ENCODE results near the gene PTPRN2.
"Not testable (repeated sequence)": the region's sequence is repeated elsewhere in the genome, so short reads cannot be mapped to it uniquely, and the experiment has no call there.

The PTPRN2 gene

DNA sequence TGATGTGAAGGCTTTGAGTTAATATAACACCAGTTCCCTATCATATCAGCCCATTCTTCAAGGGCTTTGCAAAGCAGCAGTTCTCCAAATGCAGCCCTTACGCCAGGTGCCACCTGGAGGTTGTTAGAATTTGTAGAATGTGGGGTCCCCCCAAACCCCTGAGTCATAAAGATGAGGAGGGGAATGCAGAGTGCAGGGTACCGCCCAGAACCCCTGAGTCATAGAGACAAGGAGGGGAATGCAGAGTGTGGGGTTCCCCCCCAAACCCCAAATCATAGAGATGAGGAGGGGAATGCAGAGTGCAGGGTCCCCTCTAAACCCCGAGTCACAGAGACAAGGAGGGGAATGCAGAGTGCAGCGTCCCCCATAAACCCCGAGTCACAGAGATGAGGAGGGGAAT, 605.8 kb downstream of the PTPRN2 start:
- no peak overlapping the region for H3K4me2 ChIP-seq (ENCODE audit: low read length)
- no peaks in the 10 kb centered on the region for H3K36me3 ChIP-seq (ENCODE audit: insufficient read depth, low read length)
- H3K9me3 ChIP-seq (replicated peaks; ENCODE audit: low read length), result peaks cover 3% of the 10 kb centered on the region
- no peaks in the 10 kb centered on the region for H3K27me3 ChIP-seq (ENCODE audit: control insufficient read depth, insufficient read depth, low read length)
- H3K4me1 ChIP-seq (ENCODE audit: control insufficient read depth, insufficient read depth, low read length), result no peaks in the 10 kb centered on the region
- no peak overlapping the region for H3K9ac ChIP-seq (ENCODE audit: low read depth, low read length)
- no peak overlapping the region for H3K4me3 ChIP-seq (ENCODE audit: low read length)

GRCh38 chr7:157980774-157981173, 606.8 kb downstream of the PTPRN2 start:
- no peak overlapping the region for H3K4me3 ChIP-seq (ENCODE audit: low read length)
- H3K27me3 ChIP-seq (ENCODE audit: control insufficient read depth, insufficient read depth, low read length), result no peaks in the 10 kb centered on the region
- no peaks in the 10 kb centered on the region for H3K4me1 ChIP-seq (ENCODE audit: control insufficient read depth, insufficient read depth, low read length)
- no peak overlapping the region for H3K4me2 ChIP-seq (ENCODE audit: low read length)
- H3K36me3 ChIP-seq (ENCODE audit: insufficient read depth, low read length), result no peaks in the 10 kb centered on the region
- H3K9ac ChIP-seq (ENCODE audit: low read depth, low read length), result no peak overlapping the region
- H3K9me3 ChIP-seq (replicated peaks; ENCODE audit: low read length), result no peaks in the 10 kb centered on the region

GRCh38 chr7:157980341-157980731, 607.3 kb downstream of the PTPRN2 start:
- not testable (repeated sequence) for H3K36me3 ChIP-seq (ENCODE audit: insufficient read depth, low read length); H3K9me3 ChIP-seq (replicated peaks; ENCODE audit: low read length); H3K9ac ChIP-seq (ENCODE audit: low read depth, low read length); H3K4me3 ChIP-seq (ENCODE audit: low read length); H3K27me3 ChIP-seq (ENCODE audit: control insufficient read depth, insufficient read depth, low read length); H3K4me2 ChIP-seq (ENCODE audit: low read length); H3K4me1 ChIP-seq (ENCODE audit: control insufficient read depth, insufficient read depth, low read length)

DNA sequence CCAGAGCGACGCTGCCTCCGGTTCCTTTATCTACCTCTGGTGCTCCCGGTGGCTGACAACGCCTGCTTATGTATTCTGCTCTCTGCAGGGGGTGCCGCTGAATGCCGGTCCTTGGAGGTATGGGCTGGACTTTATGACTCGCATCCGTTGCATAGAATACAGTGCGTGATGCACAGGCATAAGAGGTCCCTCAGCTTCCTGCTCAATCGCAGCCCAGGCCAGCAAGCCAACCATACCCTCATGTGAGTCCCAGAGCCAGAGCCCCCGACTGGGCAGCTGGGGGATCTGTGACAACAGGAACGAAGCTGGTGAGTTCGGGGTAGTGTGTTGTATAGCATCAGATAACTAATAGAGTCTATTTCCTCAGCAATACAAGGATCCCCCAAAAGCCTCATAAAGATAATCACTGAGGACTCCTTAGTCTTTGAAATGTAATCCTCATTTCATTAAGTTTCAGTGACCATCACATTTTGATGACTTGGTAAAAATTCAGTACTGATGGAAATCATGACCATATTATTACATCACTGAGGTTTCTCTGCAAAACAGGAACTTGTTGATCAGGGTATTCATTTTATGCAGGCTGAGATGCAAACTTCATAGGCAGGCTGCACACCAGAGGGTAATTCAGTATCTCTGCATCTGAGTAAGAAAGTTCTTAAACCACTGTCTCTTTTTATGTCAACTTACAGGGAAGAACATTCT, 607.8 kb downstream of the PTPRN2 start:
- H3K27me3 ChIP-seq (ENCODE audit: control insufficient read depth, insufficient read depth, low read length), result no peaks in the 10 kb centered on the region
- no peak overlapping the region for H3K4me2 ChIP-seq (ENCODE audit: low read length)
- no peaks in the 10 kb centered on the region for H3K9me3 ChIP-seq (replicated peaks; ENCODE audit: low read length)
- no peaks in the 10 kb centered on the region for H3K36me3 ChIP-seq (ENCODE audit: insufficient read depth, low read length)
- no peak overlapping the region for H3K4me3 ChIP-seq (ENCODE audit: low read length)
- H3K9ac ChIP-seq (ENCODE audit: low read depth, low read length), result no peak overlapping the region
- H3K4me1 ChIP-seq (ENCODE audit: control insufficient read depth, insufficient read depth, low read length), result no peaks in the 10 kb centered on the region

DNA sequence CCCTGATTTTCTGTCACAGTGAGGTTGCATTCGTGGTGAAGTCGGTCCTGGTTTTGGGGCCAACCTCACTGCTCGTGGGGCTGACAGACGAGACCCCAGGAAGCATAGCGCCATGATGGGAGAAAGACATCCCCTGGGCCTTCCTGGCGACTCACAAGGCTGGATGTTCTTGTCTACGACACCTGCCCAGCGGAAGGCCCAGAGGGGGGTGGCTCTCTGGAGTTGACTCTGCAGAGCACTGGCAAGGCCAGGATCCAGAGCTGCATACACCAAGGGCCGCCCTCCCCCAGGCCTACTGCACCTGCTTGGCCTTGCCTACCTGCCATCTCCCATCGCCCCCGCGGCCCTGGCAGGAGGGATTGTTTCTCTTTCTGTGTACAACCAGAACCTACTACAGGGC, 608.9 kb downstream of the PTPRN2 start:
- H3K4me2 ChIP-seq (ENCODE audit: low read length), result no peak overlapping the region
- no peaks in the 10 kb centered on the region for H3K27me3 ChIP-seq (ENCODE audit: control insufficient read depth, insufficient read depth, low read length)
- H3K4me1 ChIP-seq (ENCODE audit: control insufficient read depth, insufficient read depth, low read length), result no peaks in the 10 kb centered on the region
- H3K36me3 ChIP-seq (ENCODE audit: insufficient read depth, low read length), result no peaks in the 10 kb centered on the region
- H3K4me3 ChIP-seq (ENCODE audit: low read length), result no peak overlapping the region
- H3K9ac ChIP-seq (ENCODE audit: low read depth, low read length), result no peak overlapping the region
- H3K9me3 ChIP-seq (replicated peaks; ENCODE audit: low read length), result peaks cover 4% of the 10 kb centered on the region

DNA sequence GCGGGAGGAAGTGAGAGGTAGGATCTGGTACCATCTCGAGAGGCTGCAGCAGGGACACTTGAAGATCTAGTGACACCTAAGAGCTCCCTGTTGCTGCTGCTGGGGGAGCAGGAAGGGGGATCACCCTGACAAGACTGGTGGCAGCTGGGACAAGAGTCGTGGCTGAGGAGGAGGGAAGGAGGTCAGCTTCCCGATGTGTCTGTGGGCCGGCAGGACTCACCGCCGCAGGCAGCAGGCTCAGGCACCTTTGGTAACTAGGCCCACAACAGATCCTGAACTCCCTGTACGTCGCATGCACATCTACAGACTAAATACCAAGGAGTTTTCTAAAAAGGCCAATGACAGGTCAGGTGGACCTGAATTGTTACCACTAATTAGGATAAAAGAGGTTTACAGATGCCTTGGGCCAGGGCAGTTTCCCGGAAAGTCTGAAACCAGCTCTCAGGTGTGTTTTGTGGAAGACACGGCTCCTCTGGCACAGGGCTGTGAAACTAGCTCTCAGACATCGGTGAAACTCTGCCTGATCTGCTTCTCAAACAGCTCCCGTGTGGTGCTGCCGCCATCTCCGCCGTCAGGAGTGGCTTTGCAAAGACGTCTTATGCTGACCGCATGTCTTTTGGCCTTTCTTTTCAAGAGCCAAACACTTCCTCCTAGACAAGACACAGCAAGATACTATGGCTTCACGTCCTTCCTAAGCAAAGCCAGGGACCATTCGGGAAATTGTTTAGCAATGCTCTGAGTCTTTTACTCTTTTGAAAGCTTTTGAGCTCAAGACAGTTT, 609.7 kb downstream of the PTPRN2 start:
- H3K4me1 ChIP-seq (ENCODE audit: control insufficient read depth, insufficient read depth, low read length), result no peaks in the 10 kb centered on the region
- no peak overlapping the region for H3K4me2 ChIP-seq (ENCODE audit: low read length)
- H3K4me3 ChIP-seq (ENCODE audit: low read length), result no peak overlapping the region
- no peaks in the 10 kb centered on the region for H3K36me3 ChIP-seq (ENCODE audit: insufficient read depth, low read length)
- no peaks in the 10 kb centered on the region for H3K27me3 ChIP-seq (ENCODE audit: control insufficient read depth, insufficient read depth, low read length)
- peaks cover 4% of the 10 kb centered on the region for H3K9me3 ChIP-seq (replicated peaks; ENCODE audit: low read length)
- no peak overlapping the region for H3K9ac ChIP-seq (ENCODE audit: low read depth, low read length)

DNA sequence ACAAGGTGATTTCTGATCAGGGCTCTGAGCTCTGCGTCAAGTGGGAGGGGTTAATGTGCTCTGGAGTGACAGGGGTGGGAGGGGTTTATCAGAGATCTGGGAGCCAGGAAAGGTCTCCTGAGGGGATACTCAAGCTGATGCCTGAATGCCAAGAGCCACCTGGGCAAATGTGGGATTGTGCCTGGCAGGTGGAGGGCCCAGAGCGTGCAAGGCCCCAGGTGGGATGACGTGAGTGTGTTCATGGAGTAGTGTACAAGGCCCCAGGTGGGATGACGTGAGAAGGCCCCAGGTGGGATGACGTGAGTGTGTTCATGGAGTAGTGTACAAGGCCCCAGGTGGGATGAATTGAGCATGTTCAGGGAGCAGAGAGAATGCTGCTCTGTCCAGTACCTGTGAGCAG, 610.3 kb downstream of the PTPRN2 start:
- H3K36me3 ChIP-seq (ENCODE audit: insufficient read depth, low read length), result no peaks in the 10 kb centered on the region
- H3K4me1 ChIP-seq (ENCODE audit: control insufficient read depth, insufficient read depth, low read length), result no peaks in the 10 kb centered on the region
- no peak overlapping the region for H3K9ac ChIP-seq (ENCODE audit: low read depth, low read length)
- H3K4me2 ChIP-seq (ENCODE audit: low read length), result no peak overlapping the region
- H3K4me3 ChIP-seq (ENCODE audit: low read length), result no peak overlapping the region
- peaks cover 4% of the 10 kb centered on the region for H3K9me3 ChIP-seq (replicated peaks; ENCODE audit: low read length)
- no peaks in the 10 kb centered on the region for H3K27me3 ChIP-seq (ENCODE audit: control insufficient read depth, insufficient read depth, low read length)

DNA sequence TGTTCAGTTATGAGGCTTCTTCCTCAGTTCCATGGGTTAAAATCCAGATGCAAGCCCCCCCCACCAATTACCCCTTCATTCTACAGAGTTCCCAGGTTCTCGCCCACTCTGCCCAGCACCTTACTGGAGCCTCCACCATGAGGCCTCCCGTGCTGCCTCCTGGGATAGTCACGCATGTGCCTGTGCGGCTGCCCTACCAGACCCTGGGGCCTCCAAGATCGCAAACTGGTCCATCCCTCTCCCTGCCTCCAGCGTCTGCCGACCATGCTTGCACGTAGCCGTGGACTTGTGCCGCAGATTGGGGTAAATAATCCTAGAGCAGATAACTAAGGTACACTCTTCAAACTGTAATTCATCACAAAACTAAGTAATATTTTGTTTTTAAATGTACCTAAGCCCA, 611.2 kb downstream of the PTPRN2 start:
- Histone ChIP-seq H3K9ac (ENCODE audit: low read depth, low read length) (no peak overlapping the region), H3K4me2 (ENCODE audit: low read length) (no peak overlapping the region), H3K9me3 (replicated peaks; ENCODE audit: low read length) (peaks cover 7% of the 10 kb centered on the region), H3K4me3 (ENCODE audit: low read length) (no peak overlapping the region), H3K36me3 (ENCODE audit: insufficient read depth, low read length) (no peaks in the 10 kb centered on the region), H3K4me1 (ENCODE audit: control insufficient read depth, insufficient read depth, low read length) (no peaks in the 10 kb centered on the region), H3K27me3 (ENCODE audit: control insufficient read depth, insufficient read depth, low read length) (no peaks in the 10 kb centered on the region)

GRCh38 chr7:157975401-157976372, 611.9 kb downstream of the PTPRN2 start:
- H3K9ac ChIP-seq (ENCODE audit: low read depth, low read length), result no peak overlapping the region
- peaks cover 7% of the 10 kb centered on the region for H3K9me3 ChIP-seq (replicated peaks; ENCODE audit: low read length)
- no peaks in the 10 kb centered on the region for H3K36me3 ChIP-seq (ENCODE audit: insufficient read depth, low read length)
- H3K27me3 ChIP-seq (ENCODE audit: control insufficient read depth, insufficient read depth, low read length), result no peaks in the 10 kb centered on the region
- no peak overlapping the region for H3K4me3 ChIP-seq (ENCODE audit: low read length)
- H3K4me2 ChIP-seq (ENCODE audit: low read length), result no peak overlapping the region
- H3K4me1 ChIP-seq (ENCODE audit: control insufficient read depth, insufficient read depth, low read length), result no peaks in the 10 kb centered on the region

DNA sequence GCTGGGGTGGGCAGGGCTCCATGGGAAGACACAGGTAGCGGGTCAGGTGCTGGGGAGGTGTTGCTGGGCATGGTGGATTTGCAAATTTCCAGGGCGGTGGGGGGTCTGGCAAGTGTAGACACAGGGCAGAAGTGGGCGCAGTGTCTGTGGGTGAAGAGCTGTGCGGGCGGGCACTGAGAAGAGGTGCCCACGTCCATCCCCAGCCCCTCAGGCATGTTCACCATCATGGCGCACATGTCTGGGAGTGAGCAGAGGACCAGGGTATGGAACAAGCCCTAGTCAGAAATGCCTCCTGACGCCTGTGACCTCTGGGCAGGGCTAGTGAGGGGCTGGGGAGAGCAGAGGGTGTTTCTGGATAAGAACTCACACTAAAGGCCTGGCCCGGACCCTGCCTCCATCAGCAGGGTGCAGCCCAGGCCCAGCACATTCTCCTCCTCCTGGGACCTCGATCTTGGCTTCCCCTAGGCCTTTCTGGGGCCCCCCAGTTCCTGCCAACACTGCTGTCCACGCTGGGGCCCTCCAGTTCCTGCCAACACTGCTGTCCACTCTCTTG, 612.9 kb downstream of the PTPRN2 start:
- H3K4me2 ChIP-seq (ENCODE audit: low read length), result no peak overlapping the region
- H3K36me3 ChIP-seq (ENCODE audit: insufficient read depth, low read length), result no peaks in the 10 kb centered on the region
- no peak overlapping the region for H3K4me3 ChIP-seq (ENCODE audit: low read length)
- no peaks in the 10 kb centered on the region for H3K27me3 ChIP-seq (ENCODE audit: control insufficient read depth, insufficient read depth, low read length)
- no peak overlapping the region for H3K9ac ChIP-seq (ENCODE audit: low read depth, low read length)
- no peaks in the 10 kb centered on the region for H3K4me1 ChIP-seq (ENCODE audit: control insufficient read depth, insufficient read depth, low read length)
- peaks cover 10% of the 10 kb centered on the region for H3K9me3 ChIP-seq (replicated peaks; ENCODE audit: low read length)
